Natural killer cell (primary cell): Measurements from ENCODE around the gene MYO18B. TPM values are rescaled to one million over a fixed set of nuclear protein-coding genes. Genes with fewer than 3 reads are reported as not detected.

Experiments
- ATAC-seq, 3 donors: fragments of 150-1000 bp in 2 of 3; fragments of 200-7000 bp in 1 of 3; cut with Tn5 transposase; 1 replicate in 1 of 3; 2 replicates in 2 of 3; pipeline ENCODE4 v1.10.0; 2021; ENCODE audit warnings: mild to moderate bottlenecking in 2 of 3, moderate library complexity in 2 of 3
- DNase-seq, 2 donors: peaks; one replicate each; pipeline versions ENCODE4 v3.0.0 to v3.0.0-alpha.2; 2013 to 2021; ENCODE audit warnings: mixed read lengths in 1 of 2
- H3K27ac ChIP-seq: one replicate; pipeline ENCODE4 v1.5.1; 2013; ENCODE audit warnings: mild to moderate bottlenecking, low read length
- H3K27me3 ChIP-seq: one replicate; pipeline ENCODE4 v1.6.1; 2013; ENCODE audit warnings: low read length; ENCODE audit not compliant: control insufficient read depth, insufficient read depth
- H3K36me3 ChIP-seq: one replicate; pipeline ENCODE4 v1.6.1; 2013; ENCODE audit warnings: low read length; ENCODE audit not compliant: control insufficient read depth, insufficient read depth
- H3K4me1 ChIP-seq: one replicate; pipeline ENCODE4 v1.6.1; 2013; ENCODE audit warnings: low read length; ENCODE audit not compliant: control insufficient read depth, insufficient read depth
- H3K4me3 ChIP-seq: one replicate; pipeline ENCODE4 v1.5.1; 2013; ENCODE audit warnings: low read length
- H3K9me3 ChIP-seq: one replicate; pipeline ENCODE4 v1.6.1; 2013; ENCODE audit warnings: low read length; ENCODE audit not compliant: control insufficient read depth, insufficient read depth
- H3K27ac Mint-ChIP-seq, 2 donors: one replicate each; pipeline ENCODE4 v1.8.0; 2022; ENCODE audit warnings: mild to moderate bottlenecking in 2 of 2, mixed read lengths in 2 of 2, moderate library complexity in 1 of 2
- H3K27me3 Mint-ChIP-seq, 2 donors: one replicate each; pipeline ENCODE4 v1.8.0; 2022; ENCODE audit warnings: low read depth in 2 of 2, mixed read lengths in 2 of 2
- H3K36me3 Mint-ChIP-seq: one replicate; pipeline ENCODE4 v1.8.0; 2022; ENCODE audit warnings: mixed read lengths
- H3K4me1 Mint-ChIP-seq, 2 donors: one replicate each; pipeline ENCODE4 v1.8.0; 2022; ENCODE audit warnings: mixed read lengths in 2 of 2
- H3K4me3 Mint-ChIP-seq: one replicate; pipeline ENCODE4 v1.8.0; 2022; ENCODE audit warnings: mild to moderate bottlenecking, moderate library complexity, mixed read lengths
- H3K9me3 Mint-ChIP-seq, 2 donors: one replicate each; pipeline ENCODE4 v1.8.0; 2022; ENCODE audit warnings: mixed read lengths in 2 of 2
- WGBS: methylation state at CpG from one replicate; pipeline ENCODE4 v1.1.7; 2013; ENCODE audit warnings: missing lambda C conversion rate; ENCODE audit not compliant: insufficient coverage; 5-methylcytosine and 5-hydroxymethylcytosine counted together
- intact Hi-C: fragments of 100-400 bp; cut with micrococcal nuclease; formaldehyde crosslinking; loops from one replicate; pipeline ENCODE4 v1.14.2; 2022
- total RNA-seq, 4 donors: library from RNA; stranded (reverse); fragments of 120-200 nt in 1 of 4; gene quantifications; one replicate each; pipeline versions ENCODE4 v1.2.3 to v1.2.4, GENCODE V29; 2013 to 2022
- TF ChIP-seq, protein P1 (sequence below): fragments of 200-600 bp; IDR thresholded peaks from one replicate; pipeline ENCODE4 v1.8.0; 2022; ENCODE audit warnings: antibody characterized with exemption

The MYO18B gene
- total RNA-seq, 3 donors from 2014 or later (not counting 1 experiment from before 2014, with no cell fraction given) = 0.07 to 0.14 (median 0.10) TPM

DNA sequence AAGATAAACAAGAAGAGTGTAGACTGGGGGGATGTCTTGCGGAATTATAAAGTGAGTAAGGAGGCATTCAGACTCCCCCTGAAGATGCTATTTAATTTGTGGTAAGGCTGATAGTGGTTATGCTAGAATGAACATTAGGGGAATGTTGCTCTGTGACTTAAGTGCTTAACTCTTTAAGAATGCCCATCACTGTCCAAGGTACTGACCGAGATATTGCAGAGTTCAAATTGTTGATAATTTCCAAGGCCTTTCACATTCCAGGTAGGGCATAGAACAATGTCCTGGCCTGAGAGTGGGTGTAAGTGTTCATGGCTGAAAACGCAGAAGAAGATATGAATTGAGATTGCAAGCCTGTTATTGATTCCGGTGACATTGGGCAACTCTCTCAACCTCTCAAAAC, 337.0 kb downstream of the MYO18B start:
- no peaks in the 10 kb centered on the region for H3K4me1 ChIP-seq
- Mint-ChIP-seq H3K4me1 (no peaks in the 10 kb centered on the region), H3K27ac (no peak overlapping the region), H3K36me3 (no peaks in the 10 kb centered on the region), H3K9me3 (peaks cover 2% of the 10 kb centered on the region in 2 donors), H3K4me3 (no peak overlapping the region), H3K27me3 (peaks cover 12 to 14% of the 10 kb centered on the region in 2 donors)
- H3K36me3 ChIP-seq = no peaks in the 10 kb centered on the region
- no peak for DNase-seq
- ATAC-seq = no peak
- intact Hi-C loops = no loop called here
- TF ChIP-seq, protein P1, sequence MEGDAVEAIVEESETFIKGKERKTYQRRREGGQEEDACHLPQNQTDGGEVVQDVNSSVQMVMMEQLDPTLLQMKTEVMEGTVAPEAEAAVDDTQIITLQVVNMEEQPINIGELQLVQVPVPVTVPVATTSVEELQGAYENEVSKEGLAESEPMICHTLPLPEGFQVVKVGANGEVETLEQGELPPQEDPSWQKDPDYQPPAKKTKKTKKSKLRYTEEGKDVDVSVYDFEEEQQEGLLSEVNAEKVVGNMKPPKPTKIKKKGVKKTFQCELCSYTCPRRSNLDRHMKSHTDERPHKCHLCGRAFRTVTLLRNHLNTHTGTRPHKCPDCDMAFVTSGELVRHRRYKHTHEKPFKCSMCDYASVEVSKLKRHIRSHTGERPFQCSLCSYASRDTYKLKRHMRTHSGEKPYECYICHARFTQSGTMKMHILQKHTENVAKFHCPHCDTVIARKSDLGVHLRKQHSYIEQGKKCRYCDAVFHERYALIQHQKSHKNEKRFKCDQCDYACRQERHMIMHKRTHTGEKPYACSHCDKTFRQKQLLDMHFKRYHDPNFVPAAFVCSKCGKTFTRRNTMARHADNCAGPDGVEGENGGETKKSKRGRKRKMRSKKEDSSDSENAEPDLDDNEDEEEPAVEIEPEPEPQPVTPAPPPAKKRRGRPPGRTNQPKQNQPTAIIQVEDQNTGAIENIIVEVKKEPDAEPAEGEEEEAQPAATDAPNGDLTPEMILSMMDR = no peak
- H3K27me3 ChIP-seq = no peaks in the 10 kb centered on the region
- no peak overlapping the region for H3K27ac ChIP-seq
- 58% methylated on average over 4 of the region's 4 CpGs for WGBS
- H3K4me3 ChIP-seq = no peak overlapping the region
- no peaks in the 10 kb centered on the region for H3K9me3 ChIP-seq

Other genes with a start within 250 kb of the MYO18B start
- gene GRK3, start 177.5 kb upstream of the MYO18B start, total RNA-seq = 1 to 10 TPM; 2.2 to 7.2 (median 3.8) TPM